ENCODE results near the gene FRAS1.

Gene FRAS1

DNA sequence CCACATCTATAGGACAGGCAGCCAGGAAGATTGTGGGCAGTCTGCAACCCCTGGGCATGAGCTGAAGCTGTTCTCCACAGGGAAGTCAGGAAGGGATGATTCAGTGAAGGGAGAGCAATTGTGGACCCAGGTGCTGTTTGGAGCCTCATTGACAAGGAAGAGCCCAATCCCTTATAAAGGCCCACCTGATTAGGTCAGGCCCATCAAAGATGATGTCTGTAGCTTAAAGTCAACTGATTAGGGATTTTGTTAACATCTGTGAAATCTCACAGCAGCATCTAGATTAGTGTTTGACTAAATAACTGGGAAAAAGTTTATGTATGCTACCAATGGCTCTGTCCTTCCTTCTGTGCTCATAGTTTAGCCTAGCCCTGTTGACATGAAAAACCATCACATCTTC is 127.5 kb downstream of the FRAS1 start:
- no peaks in the 10 kb centered on the region for H3K27me3 ChIP-seq
- H3K9me3 ChIP-seq = no peaks in the 10 kb centered on the region
- no peak overlapping the region for H3K4me3 ChIP-seq (ENCODE audit: low read depth in 1 of 2, low read length in 1 of 2)
- no peak overlapping the region for H3K27ac ChIP-seq
- no peaks in the 10 kb centered on the region for H3K4me1 ChIP-seq (ENCODE audit: control insufficient read depth in 1 of 2, insufficient read depth in 1 of 2, low read depth in 1 of 2, low read length in 1 of 2)
- no peaks in the 10 kb centered on the region for H3K36me3 ChIP-seq
- TF ChIP-seq, protein P1, sequence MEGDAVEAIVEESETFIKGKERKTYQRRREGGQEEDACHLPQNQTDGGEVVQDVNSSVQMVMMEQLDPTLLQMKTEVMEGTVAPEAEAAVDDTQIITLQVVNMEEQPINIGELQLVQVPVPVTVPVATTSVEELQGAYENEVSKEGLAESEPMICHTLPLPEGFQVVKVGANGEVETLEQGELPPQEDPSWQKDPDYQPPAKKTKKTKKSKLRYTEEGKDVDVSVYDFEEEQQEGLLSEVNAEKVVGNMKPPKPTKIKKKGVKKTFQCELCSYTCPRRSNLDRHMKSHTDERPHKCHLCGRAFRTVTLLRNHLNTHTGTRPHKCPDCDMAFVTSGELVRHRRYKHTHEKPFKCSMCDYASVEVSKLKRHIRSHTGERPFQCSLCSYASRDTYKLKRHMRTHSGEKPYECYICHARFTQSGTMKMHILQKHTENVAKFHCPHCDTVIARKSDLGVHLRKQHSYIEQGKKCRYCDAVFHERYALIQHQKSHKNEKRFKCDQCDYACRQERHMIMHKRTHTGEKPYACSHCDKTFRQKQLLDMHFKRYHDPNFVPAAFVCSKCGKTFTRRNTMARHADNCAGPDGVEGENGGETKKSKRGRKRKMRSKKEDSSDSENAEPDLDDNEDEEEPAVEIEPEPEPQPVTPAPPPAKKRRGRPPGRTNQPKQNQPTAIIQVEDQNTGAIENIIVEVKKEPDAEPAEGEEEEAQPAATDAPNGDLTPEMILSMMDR (IDR thresholded peaks at IDR 0.05) = no peak

DNA sequence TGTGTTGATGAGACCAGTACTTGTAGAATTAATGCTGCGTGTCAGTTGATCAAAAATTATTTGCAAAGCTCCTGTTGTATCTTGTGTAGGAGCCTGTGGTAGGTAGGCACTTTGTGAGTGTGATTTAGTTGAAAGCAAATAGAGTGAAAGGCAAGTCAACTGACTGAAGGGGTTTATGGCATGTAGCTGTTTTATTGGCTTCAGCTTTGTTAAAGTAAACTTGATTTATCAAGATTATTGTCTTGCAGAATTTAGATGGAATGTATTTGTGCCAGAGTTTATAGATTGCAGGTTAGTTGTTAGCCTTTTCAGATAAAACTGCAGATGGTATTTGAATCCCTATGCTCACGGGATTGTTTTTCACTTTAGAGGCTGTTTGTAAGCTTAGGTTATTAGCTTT is 128.0 kb downstream of the FRAS1 start:
- TF ChIP-seq, protein P1 (IDR thresholded peaks at IDR 0.05) = no peak
- Histone ChIP-seq H3K27me3 (no peaks in the 10 kb centered on the region), H3K4me1 (ENCODE audit: control insufficient read depth in 1 of 2, insufficient read depth in 1 of 2, low read depth in 1 of 2, low read length in 1 of 2) (no peaks in the 10 kb centered on the region), H3K4me3 (ENCODE audit: low read depth in 1 of 2, low read length in 1 of 2) (no peak overlapping the region), H3K9me3 (no peaks in the 10 kb centered on the region), H3K36me3 (no peaks in the 10 kb centered on the region), H3K27ac (no peak overlapping the region)

DNA sequence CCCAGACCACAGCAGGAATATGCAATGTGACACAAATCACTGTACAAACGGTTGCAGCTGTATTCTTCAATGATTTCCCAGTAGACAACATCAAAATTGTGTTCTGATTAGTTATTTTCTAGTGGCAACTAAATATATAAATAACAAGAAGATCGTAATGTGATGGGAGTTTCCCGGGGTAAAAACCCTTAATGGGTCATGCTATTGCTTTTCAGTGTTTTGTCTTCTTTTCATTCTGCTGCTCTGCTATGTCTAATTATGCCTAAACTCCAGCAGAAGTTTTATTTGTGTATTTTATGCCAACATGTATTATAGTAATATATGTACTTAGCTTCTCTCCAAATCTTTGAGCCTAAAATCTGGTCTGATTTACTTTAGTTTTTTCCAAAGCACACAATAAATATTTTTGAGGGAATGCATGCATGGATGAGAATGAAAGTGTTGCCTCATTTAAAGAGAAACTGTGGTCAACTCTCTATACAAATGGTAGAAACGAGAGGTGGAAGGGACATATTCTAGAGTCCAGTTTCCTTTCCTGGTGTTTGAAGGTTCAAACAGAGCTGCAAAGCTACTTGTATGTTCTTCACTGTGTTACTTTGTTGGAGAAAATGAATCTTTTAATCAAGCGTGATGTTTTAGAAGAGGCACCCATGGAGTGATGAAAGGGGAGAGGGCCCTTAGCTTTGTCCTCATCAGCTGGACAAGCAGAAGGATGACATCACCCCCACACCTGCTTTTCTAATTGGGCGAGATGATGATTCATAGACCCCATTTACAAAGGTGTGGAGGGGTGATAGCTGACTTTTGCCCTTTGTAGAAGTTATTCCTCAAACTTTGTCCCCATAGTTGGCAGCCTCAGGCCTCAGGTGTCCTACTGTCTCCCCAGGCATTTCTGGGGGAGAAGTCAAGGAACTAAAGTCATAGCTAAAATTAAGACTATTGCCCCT is 129.7 kb downstream of the FRAS1 start:
- Histone ChIP-seq H3K27ac (no peak overlapping the region), H3K4me1 (ENCODE audit: control insufficient read depth in 1 of 2, insufficient read depth in 1 of 2, low read depth in 1 of 2, low read length in 1 of 2) (no peaks in the 10 kb centered on the region), H3K27me3 (no peaks in the 10 kb centered on the region), H3K9me3 (no peaks in the 10 kb centered on the region), H3K36me3 (no peaks in the 10 kb centered on the region), H3K4me3 (ENCODE audit: low read depth in 1 of 2, low read length in 1 of 2) (no peak overlapping the region)
- TF ChIP-seq, protein P1 (IDR thresholded peaks at IDR 0.05) = no peak

DNA sequence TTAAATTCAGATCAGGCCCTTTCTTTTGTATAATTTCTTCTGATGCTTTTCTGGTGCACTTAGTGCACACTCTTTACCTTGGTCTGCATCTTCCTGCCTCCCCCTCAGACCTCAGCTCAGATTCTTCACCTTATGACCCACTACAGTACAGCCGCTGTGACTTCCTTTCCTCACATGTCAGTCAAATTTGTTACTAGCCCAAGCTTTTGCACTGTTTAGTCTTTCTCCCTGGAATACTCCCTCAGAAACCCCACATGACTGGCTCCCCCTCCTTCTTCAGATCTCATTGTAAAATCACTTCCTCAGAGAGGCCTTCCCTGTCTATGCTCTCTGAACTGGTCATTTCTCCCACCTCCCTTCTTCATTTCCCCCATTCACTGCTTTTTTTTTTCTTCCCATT is 132.9 kb downstream of the FRAS1 start:
- Histone ChIP-seq H3K4me1 (ENCODE audit: control insufficient read depth in 1 of 2, insufficient read depth in 1 of 2, low read depth in 1 of 2, low read length in 1 of 2) (no peaks in the 10 kb centered on the region), H3K27me3 (no peaks in the 10 kb centered on the region), H3K27ac (no peak overlapping the region), H3K36me3 (no peaks in the 10 kb centered on the region), H3K4me3 (ENCODE audit: low read depth in 1 of 2, low read length in 1 of 2) (no peak overlapping the region), H3K9me3 (no peaks in the 10 kb centered on the region)
- TF ChIP-seq, protein P1 (IDR thresholded peaks at IDR 0.05) = no peak

DNA sequence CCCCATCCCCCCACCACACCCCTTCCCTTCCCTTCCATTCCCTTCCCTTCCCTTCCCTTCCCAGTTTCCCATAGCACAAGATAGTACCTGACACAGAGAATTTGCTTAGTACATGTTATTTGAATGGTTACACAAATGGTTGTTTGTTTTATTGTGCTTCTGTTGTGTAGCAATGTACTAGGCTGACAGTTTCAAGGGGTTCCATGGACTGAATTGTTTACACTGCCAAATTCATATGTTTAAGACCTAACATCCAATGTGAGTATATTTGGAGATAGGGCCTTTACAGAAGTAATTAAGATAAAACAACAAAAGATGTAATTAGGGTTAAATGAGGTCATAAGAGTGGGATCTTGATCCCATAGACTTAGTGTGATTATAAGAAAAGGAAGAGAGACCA is 133.5 kb downstream of the FRAS1 start:
- Histone ChIP-seq H3K36me3 (no peaks in the 10 kb centered on the region), H3K4me3 (ENCODE audit: low read depth in 1 of 2, low read length in 1 of 2) (no peak overlapping the region), H3K4me1 (ENCODE audit: control insufficient read depth in 1 of 2, insufficient read depth in 1 of 2, low read depth in 1 of 2, low read length in 1 of 2) (no peaks in the 10 kb centered on the region), H3K27ac (no peak overlapping the region), H3K9me3 (no peaks in the 10 kb centered on the region), H3K27me3 (no peaks in the 10 kb centered on the region)
- TF ChIP-seq, protein P1 (IDR thresholded peaks at IDR 0.05) = no peak
